ENCODE data around the gene ATXN1.
A peak's percentile ranks its signal among the peaks of the same experiment; 100 is the strongest.

Gene ATXN1

DNA sequence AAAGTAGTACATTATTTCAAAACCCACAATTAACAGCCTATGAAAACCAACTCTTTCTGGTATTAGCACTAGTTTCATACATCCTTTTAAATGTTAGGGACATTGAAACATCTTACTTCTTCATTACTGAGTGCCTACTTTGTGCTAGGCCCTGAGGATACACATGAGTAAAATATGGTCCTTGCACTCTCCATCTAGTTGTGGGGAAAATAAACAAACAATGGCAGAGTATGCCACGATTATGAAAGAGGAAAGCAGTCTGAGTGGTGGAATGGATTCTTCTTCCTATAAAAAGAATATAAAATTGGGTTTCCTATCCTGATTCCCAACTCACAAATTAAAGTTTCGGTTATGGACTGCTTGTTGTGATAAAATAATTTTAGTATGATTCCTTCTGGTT lies 84.9 kb downstream of the ATXN1 start:
- no peaks in the 10 kb centered on the region for H3K36me3 ChIP-seq
- H3K4me1 ChIP-seq = peaks cover 0 to 68% (median 32%) of the 10 kb centered on the region in 4 donors
- DNase-seq = no peak
- H3K4me3 ChIP-seq = no peak overlapping the region
- TF ChIP-seq, protein P1, sequence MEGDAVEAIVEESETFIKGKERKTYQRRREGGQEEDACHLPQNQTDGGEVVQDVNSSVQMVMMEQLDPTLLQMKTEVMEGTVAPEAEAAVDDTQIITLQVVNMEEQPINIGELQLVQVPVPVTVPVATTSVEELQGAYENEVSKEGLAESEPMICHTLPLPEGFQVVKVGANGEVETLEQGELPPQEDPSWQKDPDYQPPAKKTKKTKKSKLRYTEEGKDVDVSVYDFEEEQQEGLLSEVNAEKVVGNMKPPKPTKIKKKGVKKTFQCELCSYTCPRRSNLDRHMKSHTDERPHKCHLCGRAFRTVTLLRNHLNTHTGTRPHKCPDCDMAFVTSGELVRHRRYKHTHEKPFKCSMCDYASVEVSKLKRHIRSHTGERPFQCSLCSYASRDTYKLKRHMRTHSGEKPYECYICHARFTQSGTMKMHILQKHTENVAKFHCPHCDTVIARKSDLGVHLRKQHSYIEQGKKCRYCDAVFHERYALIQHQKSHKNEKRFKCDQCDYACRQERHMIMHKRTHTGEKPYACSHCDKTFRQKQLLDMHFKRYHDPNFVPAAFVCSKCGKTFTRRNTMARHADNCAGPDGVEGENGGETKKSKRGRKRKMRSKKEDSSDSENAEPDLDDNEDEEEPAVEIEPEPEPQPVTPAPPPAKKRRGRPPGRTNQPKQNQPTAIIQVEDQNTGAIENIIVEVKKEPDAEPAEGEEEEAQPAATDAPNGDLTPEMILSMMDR (IDR thresholded peaks at IDR 0.05) = no peak
- H3K27ac ChIP-seq = peak overlapping the region; percentile 28 to 49
- intact Hi-C loops (cut with DNase I; ENCODE audit: low total_unique reads) = no loop called here
- H3K9me3 ChIP-seq = no peaks in the 10 kb centered on the region
- no peaks in the 10 kb centered on the region for H3K27me3 ChIP-seq

DNA sequence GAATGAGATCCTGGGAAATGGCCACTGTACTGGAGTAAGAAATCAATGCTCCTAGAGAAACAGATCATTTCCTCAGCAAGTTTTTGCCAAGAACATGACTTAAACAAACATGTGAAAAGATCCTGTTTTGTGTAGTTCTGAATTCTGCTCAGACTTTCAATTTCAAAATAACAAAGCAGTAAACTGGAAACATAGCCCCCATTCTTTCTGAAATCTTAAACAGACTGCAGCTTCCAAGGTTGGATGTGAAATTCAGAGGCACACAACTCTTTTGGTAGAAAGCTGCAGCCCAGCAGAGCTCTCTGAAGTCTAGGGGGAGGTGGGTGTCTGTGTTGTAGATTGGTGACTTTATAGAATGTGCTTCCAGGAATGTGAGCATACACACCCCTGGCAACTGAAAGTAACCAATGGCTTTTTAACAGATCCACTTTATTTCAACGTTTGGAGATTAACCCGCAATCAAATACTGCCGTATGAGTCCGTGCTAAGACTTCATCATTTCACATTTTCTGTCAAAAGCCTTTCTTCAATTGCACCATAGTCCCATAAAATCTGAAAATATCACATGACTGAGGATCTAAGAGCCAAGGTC lies 86.4 kb downstream of the ATXN1 start:
- Histone ChIP-seq H3K36me3 (no peaks in the 10 kb centered on the region), H3K27me3 (no peaks in the 10 kb centered on the region), H3K27ac (no peak overlapping the region), H3K4me1 (peaks cover 0 to 76% (median 41%) of the 10 kb centered on the region in 4 donors), H3K9me3 (no peaks in the 10 kb centered on the region), H3K4me3 (no peak overlapping the region)
- intact Hi-C loops (cut with DNase I; ENCODE audit: low total_unique reads) = no loop called here
- DNase-seq = no peak
- TF ChIP-seq, protein P1 (IDR thresholded peaks at IDR 0.05) = no peak

DNA sequence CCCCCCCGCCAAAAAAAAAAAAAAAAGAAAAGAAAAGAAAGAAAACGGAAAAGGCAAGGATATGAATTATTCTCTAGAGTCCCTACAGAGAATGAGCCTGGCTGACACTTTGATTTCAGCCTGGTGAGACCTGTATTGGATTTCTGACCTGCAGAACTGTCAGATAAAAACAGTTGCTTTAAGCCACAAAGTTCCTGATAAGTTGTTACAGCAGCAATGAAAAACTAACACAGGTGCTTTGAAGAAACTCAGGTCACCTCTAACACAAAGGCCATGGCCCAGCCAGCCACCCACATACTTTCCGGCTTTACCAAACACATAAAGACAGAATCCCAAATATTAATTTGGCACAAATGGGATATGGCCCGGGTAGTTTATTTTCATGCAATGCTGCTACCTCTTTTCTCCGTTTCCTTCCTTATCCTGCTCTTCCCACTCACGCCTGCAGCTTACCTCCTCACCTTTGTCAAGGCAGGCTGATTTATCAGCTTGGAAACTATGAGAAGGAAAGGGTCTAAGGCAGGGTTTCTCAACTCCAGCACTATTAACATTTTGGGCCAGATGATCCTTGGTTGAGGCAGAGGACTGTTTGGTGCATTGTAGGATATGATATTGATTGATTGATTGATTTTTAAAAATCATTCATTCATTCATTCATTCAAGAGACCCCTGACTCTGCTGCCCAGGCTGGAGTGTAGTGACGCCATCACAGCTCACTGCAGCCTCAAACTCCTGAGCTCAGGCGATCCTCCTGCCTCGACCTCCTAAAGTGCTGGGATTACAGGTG lies 88.1 kb downstream of the ATXN1 start:
- no peak overlapping the region for H3K4me3 ChIP-seq
- no peak for DNase-seq
- no peak overlapping the region for H3K27ac ChIP-seq
- H3K4me1 ChIP-seq = peaks cover 0 to 91% (median 44%) of the 10 kb centered on the region in 4 donors
- H3K36me3 ChIP-seq = no peaks in the 10 kb centered on the region
- H3K27me3 ChIP-seq = no peaks in the 10 kb centered on the region
- H3K9me3 ChIP-seq = no peaks in the 10 kb centered on the region
- TF ChIP-seq, protein P1 (IDR thresholded peaks at IDR 0.05) = no peak
- intact Hi-C loops (cut with DNase I; ENCODE audit: low total_unique reads) = no loop called here

DNA sequence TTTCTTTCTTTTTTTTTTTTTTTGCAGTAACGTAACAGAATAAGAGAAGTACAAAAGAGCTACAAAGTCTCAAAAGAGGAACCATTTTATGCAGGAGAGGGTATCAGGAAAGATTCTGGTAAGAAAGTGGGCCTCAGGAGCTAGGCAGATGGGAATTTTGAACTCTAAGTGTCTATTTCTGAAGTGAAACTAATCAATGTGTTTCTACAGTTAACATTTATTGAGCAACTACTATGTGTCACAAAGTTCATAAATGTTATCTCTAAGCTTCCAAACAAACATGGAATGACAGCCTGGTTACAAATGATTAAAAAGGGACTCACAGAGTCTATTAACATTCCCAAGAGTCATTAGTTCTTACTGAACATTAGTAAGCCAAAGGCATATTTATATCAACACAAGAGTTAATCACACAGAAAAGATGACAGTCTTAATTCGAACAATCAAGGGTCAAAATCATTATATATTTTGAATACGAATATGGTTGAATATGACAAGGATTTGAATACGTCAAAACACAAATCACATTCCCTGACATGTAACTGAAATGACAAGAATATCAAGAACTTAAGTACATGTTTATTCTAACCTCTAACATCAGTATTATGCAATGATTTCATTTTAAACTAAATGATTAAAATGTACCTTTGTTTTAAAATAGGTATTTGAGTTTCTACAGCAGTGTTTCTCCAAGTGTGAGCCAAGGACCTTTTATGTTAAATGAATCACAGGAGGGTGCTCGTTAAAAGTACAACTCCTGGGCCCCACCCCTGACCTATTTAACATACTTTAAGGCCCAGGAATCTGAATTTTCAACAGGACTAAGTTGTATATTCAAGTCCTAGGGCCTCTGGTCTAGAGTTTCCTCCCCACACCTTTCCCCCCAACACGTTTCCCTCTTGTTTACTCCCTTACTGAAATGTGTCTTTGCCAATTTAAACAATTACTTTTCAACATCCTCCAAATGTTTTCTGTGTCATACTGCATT lies 89.7 kb downstream of the ATXN1 start:
- H3K9me3 ChIP-seq = no peaks in the 10 kb centered on the region
- TF ChIP-seq, protein P1 (IDR thresholded peaks at IDR 0.05) = no peak
- DNase-seq = no peak
- H3K27ac ChIP-seq = no peak overlapping the region
- no peak overlapping the region for H3K4me3 ChIP-seq
- no peaks in the 10 kb centered on the region for H3K27me3 ChIP-seq
- peaks cover 0 to 90% (median 40%) of the 10 kb centered on the region in 4 donors for H3K4me1 ChIP-seq
- intact Hi-C loops (cut with DNase I; ENCODE audit: low total_unique reads) = no loop called here
- no peaks in the 10 kb centered on the region for H3K36me3 ChIP-seq

DNA sequence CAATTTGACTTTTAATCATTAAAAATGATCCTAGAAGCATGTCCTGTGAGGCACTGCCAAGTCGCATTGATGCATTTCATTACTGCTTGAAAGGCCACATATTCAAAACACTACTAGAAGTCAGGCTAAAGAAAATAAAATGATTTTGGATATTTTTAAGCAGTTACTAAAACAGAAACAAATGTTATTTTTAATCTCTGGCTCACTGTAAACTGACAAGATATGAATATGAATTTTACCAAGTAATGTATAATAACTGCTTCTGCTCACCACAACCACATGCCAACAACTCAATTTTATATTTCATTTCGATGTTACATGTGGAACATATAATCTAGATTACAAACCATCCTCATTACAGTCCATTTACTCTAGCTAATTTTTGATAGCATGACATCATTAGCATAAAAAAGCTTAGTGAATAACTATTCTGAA lies 90.6 kb downstream of the ATXN1 start:
- H3K4me1 ChIP-seq = peaks cover 0 to 81% (median 36%) of the 10 kb centered on the region in 4 donors
- intact Hi-C loops (cut with DNase I; ENCODE audit: low total_unique reads) = no loop called here

More for the DNA sequence above, 90.6 kb downstream of the ATXN1 start:
- TF ChIP-seq, protein P1 (IDR thresholded peaks at IDR 0.05) = no peak
- no peaks in the 10 kb centered on the region for H3K27me3 ChIP-seq
- peak overlapping the region; percentile 2 to 20 for H3K27ac ChIP-seq
- DNase-seq = no peak
- no peak overlapping the region for H3K4me3 ChIP-seq
- no peaks in the 10 kb centered on the region for H3K36me3 ChIP-seq
- H3K9me3 ChIP-seq = no peaks in the 10 kb centered on the region

Measured in tibial artery (tissue), 4 donors.